Endothelial cell of umbilical vein (primary cell): ENCODE data around the gene TSPAN13. TPM values are rescaled to one million over a fixed set of nuclear protein-coding genes. Genes with fewer than 3 reads are reported as not detected.

Source experiments
- Bru-seq: library from RNA; stranded (reverse); fragments of 400-500 nt; gene quantifications from one replicate; lab custom pipeline; 2021; lab: Mats Ljungman, UMichigan
- BruChase-seq, 2 experiments: library from RNA; stranded (reverse); fragments of 400-500 nt; gene quantifications; one replicate each; lab custom pipeline; 2021; lab: Mats Ljungman, UMichigan
- BruUV-seq: library from RNA; stranded (reverse); fragments of 400-500 nt; replicated peaks from 2 replicates; lab custom pipeline; 2021; lab: Mats Ljungman, UMichigan
- CTCF ChIA-PET: fragments of 300-600, 350-600 bp; sonication (Branson Sonifier 250); formaldehyde crosslinking; loops from one replicate; lab custom pipeline; 2021; ENCODE audit warnings: antibody characterized with exemption, inconsistent platforms; lab: Charles Lee
- POLR2A ChIA-PET: fragments of 300-600, 350-600 bp; sonication (Branson Sonifier 250); formaldehyde crosslinking; loops from one replicate; lab custom pipeline; 2021; ENCODE audit warnings: antibody characterized with exemption, inconsistent platforms; lab: Charles Lee
- DNase-seq: peaks from one replicate; pipeline ENCODE4 v3.0.0-alpha.2; 2011; ENCODE audit warnings: low read depth, low spot score
- FAIRE-seq: peaks from 2 replicates; lab custom pipeline; 2011; peaks lifted over from hg19 to GRCh38; lab: Jason Lieb, UNC
- H2AFZ ChIP-seq: 2 replicates; pipeline ENCODE4 v1.6.0; 2012; ENCODE audit warnings: low read depth, low read length, control low read depth, inconsistent platforms
- H3K27ac ChIP-seq: 2 replicates; pipeline ENCODE4 v1.5.1; 2011; ENCODE audit warnings: low read depth, mild to moderate bottlenecking, control low read depth, low read length, moderate library complexity; ENCODE audit not compliant: insufficient read depth
- H3K27me3 ChIP-seq, 2 experiments: 2 replicates each; pipeline versions ENCODE4 v1.6.0 to v1.6.1; 2011; ENCODE audit warnings: low read length in 2 of 2, mixed read lengths in 1 of 2; ENCODE audit not compliant: control insufficient read depth in 2 of 2, insufficient read depth in 2 of 2
- H3K36me3 ChIP-seq, 2 experiments: 2 replicates in 1 of 2; 3 replicates in 1 of 2; pipeline ENCODE4 v1.5.1; 2011; ENCODE audit warnings: low read length in 2 of 2, mild to moderate bottlenecking in 1 of 2, moderate library complexity in 1 of 2; ENCODE audit not compliant: control insufficient read depth in 2 of 2, insufficient read depth in 2 of 2; ENCODE audit errors: extremely low read depth in 1 of 2
- H3K4me1 ChIP-seq: 3 replicates; pipeline ENCODE4 v1.5.1; 2011; ENCODE audit warnings: mild to moderate bottlenecking, low read length; ENCODE audit not compliant: control insufficient read depth, insufficient read depth; ENCODE audit errors: extremely low read depth
- H3K4me2 ChIP-seq: 2 replicates; pipeline ENCODE4 v1.6.1; 2011; ENCODE audit warnings: low read length, control low read depth, mixed read lengths; ENCODE audit not compliant: insufficient read depth
- H3K4me3 ChIP-seq, 3 experiments: fragments of 200-600 bp in 1 of 3; sonication (generic), shearing (Covaris generic) in 1 of 3; replicated peaks in 1 of 3; 2 replicates each; pipeline ENCODE4 v1.5.1; 2011 to 2016; ENCODE audit warnings: control low read depth in 3 of 3, low read length in 3 of 3, mild to moderate bottlenecking in 2 of 3, inconsistent platforms in 1 of 3, low read depth in 1 of 3, moderate library complexity in 1 of 3; ENCODE audit not compliant: insufficient read depth in 1 of 3
- H3K79me2 ChIP-seq: 2 replicates; pipeline ENCODE4 v1.6.0; 2012; ENCODE audit warnings: low read length, inconsistent platforms; ENCODE audit not compliant: control insufficient read depth, insufficient read depth
- H3K9ac ChIP-seq: replicated peaks from 2 replicates; pipeline ENCODE3; 2011; ENCODE audit warnings: low read length, control low read depth; ENCODE audit not compliant: insufficient read depth; ENCODE audit errors: extremely low read depth
- H3K9me1 ChIP-seq: replicated peaks from 3 replicates; pipeline ENCODE4 v1.6.0; 2011; ENCODE audit warnings: mild to moderate bottlenecking, low read length; ENCODE audit not compliant: control insufficient read depth, insufficient read depth; ENCODE audit errors: extremely low read depth
- H3K9me3 ChIP-seq: replicated peaks from 2 replicates; pipeline ENCODE4 v1.5.1; 2012; ENCODE audit warnings: low read length, inconsistent platforms; ENCODE audit not compliant: control insufficient read depth, insufficient read depth
- H4K20me1 ChIP-seq: replicated peaks from 2 replicates; pipeline ENCODE3; 2011; ENCODE audit warnings: mild to moderate bottlenecking, low read length; ENCODE audit not compliant: control insufficient read depth, insufficient read depth; ENCODE audit errors: extremely low read depth
- EZH2 ChIP-seq: IDR thresholded peaks from 2 replicates; pipeline ENCODE4 v1.6.1; 2012; ENCODE audit warnings: borderline replicate concordance, low read depth, mild to moderate bottlenecking, moderate library complexity, low read length, inconsistent platforms; ENCODE audit not compliant: severe bottlenecking
- FOS ChIP-seq: IDR thresholded peaks from 2 replicates; pipeline ENCODE4 v1.6.1; 2011; ENCODE audit warnings: mild to moderate bottlenecking, low read length, moderate library complexity, borderline replicate concordance; ENCODE audit not compliant: insufficient read depth
- GATA2 ChIP-seq: IDR thresholded peaks from 2 replicates; pipeline ENCODE4 v1.7.0; 2011; ENCODE audit warnings: low read depth, mild to moderate bottlenecking, moderate library complexity, mixed read lengths, low read length; ENCODE audit not compliant: insufficient read length, insufficient read depth
- JUN ChIP-seq: IDR thresholded peaks from 2 replicates; pipeline ENCODE4 v1.6.1; 2011; ENCODE audit warnings: borderline replicate concordance, low read depth; ENCODE audit not compliant: insufficient read length, insufficient read depth
- MYC ChIP-seq: IDR thresholded peaks from one replicate; pipeline ENCODE4 v1.6.1; 2011; ENCODE audit warnings: mild to moderate bottlenecking, low read depth, low read length
- POLR2A ChIP-seq: IDR thresholded peaks from 2 replicates; pipeline ENCODE4 v1.6.1; 2012; ENCODE audit warnings: low read depth, mild to moderate bottlenecking, control low read depth, low read length
- POLR2AphosphoS5 ChIP-seq: IDR thresholded peaks from 2 replicates; pipeline ENCODE4 v1.6.1; 2012; ENCODE audit warnings: low read depth, mild to moderate bottlenecking, control low read depth, low read length, moderate library complexity; ENCODE audit not compliant: insufficient read depth
- dilution Hi-C: fragments of 300-500 bp; cut with MboI; formaldehyde crosslinking; loops from one replicate; pipeline ENCODE4 v1.15.0; 2019; ENCODE audit warnings: low sequenced_read_pairs; ENCODE audit not compliant: extremely low pct_ligation_motif_present
- intact Hi-C: fragments of 100-400 bp; cut with micrococcal nuclease; formaldehyde crosslinking; loops from one replicate; pipeline ENCODE4 v1.10.0; 2022
- long read RNA-seq: library from polyadenylated mRNA; stranded (forward); transcript quantifications from one replicate; pipeline ENCODE4 v2.0.0, GENCODE V29; 2021
- polyA minus RNA-seq, 3 experiments: library from RNA; depleted of rRNA, polyadenylated mRNA; stranded (reverse); fragments of >200 nt; gene quantifications; 1 replicate in 1 of 3; 2 replicates in 2 of 3; pipeline ENCODE4 v1.2.3, GENCODE V29; 2011
- polyA plus RNA-seq, 4 experiments: library from polyadenylated mRNA; depleted of rRNA in 3 of 4; stranded (reverse) in 3 of 4; unstranded in 1 of 4; fragments of >200 nt; gene quantifications; 2 replicates each; pipeline versions ENCODE4 v1.2.1 to v1.2.3, GENCODE V29; 2011 to 2012; ENCODE audit warnings: missing spikeins in 1 of 4
- total RNA-seq: library from RNA; stranded (reverse); gene quantifications from 2 replicates; pipeline ENCODE4 v1.2.3, GENCODE V29; 2021
- TF ChIP-seq, protein P1 (sequence below), 2 donors: IDR thresholded peaks; 1 replicate in 1 of 2; 2 replicates in 1 of 2; pipeline ENCODE4 v1.5.1; 2011; ENCODE audit warnings: low read length in 2 of 2, mild to moderate bottlenecking in 2 of 2, moderate library complexity in 2 of 2, control low read depth in 1 of 2, inconsistent platforms in 1 of 2, low read depth in 1 of 2; ENCODE audit not compliant: insufficient read depth in 1 of 2; ENCODE audit errors: extremely low read depth in 1 of 2
- TF ChIP-seq, protein P2 (sequence below): IDR thresholded peaks from 2 replicates; pipeline ENCODE4 v1.6.1; 2011; ENCODE audit not compliant: insufficient read depth, insufficient read length

TSPAN13 gene
- total RNA-seq, result 33.0 and 42.2 TPM in 2 replicates
- 8.3 and 13.3 TPM in 2 replicates for polyA plus RNA-seq
- polyA plus RNA-seq (2011; cell fraction: cytosol; rRNA removed), result 10.7 and 12.2 TPM in 2 replicates
- polyA plus RNA-seq (2011; cell fraction: nucleus; rRNA removed), result 4.8 and 9.6 TPM in 2 replicates
- 12.8 and 17.6 TPM in 2 replicates for polyA plus RNA-seq (2012)
- polyA minus RNA-seq, result 11.2 and 12.1 TPM in 2 replicates
- polyA minus RNA-seq (2011; cell fraction: cytosol; rRNA and poly(A)+ RNA removed), result 3.6 TPM
- polyA minus RNA-seq (2011; cell fraction: nucleus; rRNA and poly(A)+ RNA removed), result 2.6 and 3.0 TPM in 2 replicates
- percentile 72 among the genes with signal in this experiment for Bru-seq, nascent RNA
- percentile 87 among the genes with signal in this experiment for BruChase-seq, experiment 1, labeled RNA remaining after a 6-hour chase
- percentile 78 among the genes with signal in this experiment for BruChase-seq, experiment 2, labeled RNA remaining after a 2-hour chase
- long read RNA-seq, transcript TSPAN13-201 (6 exons, 2,093 nt), result major isoform, 174 of 179 reads
- long read RNA-seq, partial matches to known transcripts, result 0 of 179 reads
- long read RNA-seq, other reads (novel, unspliced or antisense), result 5 of 179 reads

DNA sequence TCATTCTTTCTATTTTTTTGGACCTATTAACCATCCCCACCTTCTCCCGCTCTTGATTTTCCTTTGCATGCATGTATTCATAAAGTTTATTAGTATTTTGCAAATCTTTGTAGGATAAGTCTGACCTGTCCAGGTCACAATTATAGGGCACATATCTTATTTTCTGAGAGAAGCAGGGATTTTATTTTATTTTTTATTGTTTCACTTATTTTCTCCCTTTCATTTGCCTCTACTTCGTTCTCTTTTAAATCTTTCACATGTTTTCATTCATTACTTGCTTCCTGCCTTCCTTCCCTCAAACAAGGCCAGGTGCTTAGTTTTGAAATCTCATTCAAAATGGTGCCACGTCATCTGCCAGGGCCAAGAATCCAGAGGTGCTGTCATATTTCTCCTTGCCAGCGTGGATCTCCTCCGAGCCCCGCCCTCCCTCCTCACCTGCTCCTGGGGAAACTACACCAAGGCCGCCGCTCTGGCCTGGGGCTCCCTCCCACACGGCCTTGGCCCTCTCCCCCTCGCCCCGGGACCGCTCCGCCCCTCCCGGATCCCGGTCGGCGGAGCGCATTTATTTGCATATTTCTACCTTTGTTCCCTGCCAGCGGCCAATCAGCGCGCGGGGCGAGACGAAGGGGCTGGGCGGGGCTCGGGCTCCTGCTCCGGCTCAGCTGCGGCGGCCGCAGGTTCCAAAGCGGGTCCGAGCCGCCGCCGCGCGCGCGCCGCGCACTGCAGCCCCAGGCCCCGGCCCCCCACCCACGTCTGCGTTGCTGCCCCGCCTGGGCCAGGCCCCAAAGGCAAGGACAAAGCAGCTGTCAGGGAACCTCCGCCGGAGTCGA is at the start of gene TSPAN13:
Gene TSPAN13, plus strand, starts transcription at position 654 of the 830 bp plus-strand sequence. CDS start 213 bp downstream, outside the sequence.
- Histone ChIP-seq H3K4me3 (peak within 1 kb of the TSS; percentile 64 to 94 (median 81)), H3K36me3 (no peaks in the 10 kb centered on the region), H3K27me3 (no peaks in the 10 kb centered on the region), H3K9ac (peak within 1 kb of the TSS; percentile 71), H4K20me1 (no peaks in the 10 kb centered on the region), H3K27ac (peak within 1 kb of the TSS; percentile 42), H3K79me2 (no peaks in the 10 kb centered on the region), H3K9me3 (no peaks in the 10 kb centered on the region), H3K4me2 (peak within 1 kb of the TSS; percentile 97), H3K4me1 (peaks cover 12% of the 10 kb centered on the region), H2AFZ (peak within 1 kb of the TSS; percentile 96), H3K9me1 (peaks cover 2% of the 10 kb centered on the region)
- dilution Hi-C loops, result no loop called here
- TF ChIP-seq MYC (no peak), JUN (no peak), GATA2 (no peak), POLR2AphosphoS5 (no peak), EZH2 (no peak), POLR2A (no peak), FOS (no peak)
- TF ChIP-seq, protein P1, sequence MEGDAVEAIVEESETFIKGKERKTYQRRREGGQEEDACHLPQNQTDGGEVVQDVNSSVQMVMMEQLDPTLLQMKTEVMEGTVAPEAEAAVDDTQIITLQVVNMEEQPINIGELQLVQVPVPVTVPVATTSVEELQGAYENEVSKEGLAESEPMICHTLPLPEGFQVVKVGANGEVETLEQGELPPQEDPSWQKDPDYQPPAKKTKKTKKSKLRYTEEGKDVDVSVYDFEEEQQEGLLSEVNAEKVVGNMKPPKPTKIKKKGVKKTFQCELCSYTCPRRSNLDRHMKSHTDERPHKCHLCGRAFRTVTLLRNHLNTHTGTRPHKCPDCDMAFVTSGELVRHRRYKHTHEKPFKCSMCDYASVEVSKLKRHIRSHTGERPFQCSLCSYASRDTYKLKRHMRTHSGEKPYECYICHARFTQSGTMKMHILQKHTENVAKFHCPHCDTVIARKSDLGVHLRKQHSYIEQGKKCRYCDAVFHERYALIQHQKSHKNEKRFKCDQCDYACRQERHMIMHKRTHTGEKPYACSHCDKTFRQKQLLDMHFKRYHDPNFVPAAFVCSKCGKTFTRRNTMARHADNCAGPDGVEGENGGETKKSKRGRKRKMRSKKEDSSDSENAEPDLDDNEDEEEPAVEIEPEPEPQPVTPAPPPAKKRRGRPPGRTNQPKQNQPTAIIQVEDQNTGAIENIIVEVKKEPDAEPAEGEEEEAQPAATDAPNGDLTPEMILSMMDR (IDR thresholded peaks at IDR 0.05; ENCODE audit: extremely low read depth in 1 of 2, insufficient read depth in 1 of 2, low read depth in 1 of 2, low read length in 2 of 2), result no peak
- TF ChIP-seq, protein P2, sequence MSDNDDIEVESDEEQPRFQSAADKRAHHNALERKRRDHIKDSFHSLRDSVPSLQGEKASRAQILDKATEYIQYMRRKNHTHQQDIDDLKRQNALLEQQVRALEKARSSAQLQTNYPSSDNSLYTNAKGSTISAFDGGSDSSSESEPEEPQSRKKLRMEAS, result no peak
- intact Hi-C loops, result loop anchor here (1.0 to 5.0 kb wide), 2 partner anchors 10 to 106 kb away; partner anchors contain the start of genes ANKMY2 and BZW2
- POLR2A ChIA-PET, result no interaction called here
- no TSS peak for BruUV-seq
- DNase-seq, result peak; percentile 79
- CTCF ChIA-PET, result no interaction called here
- peak; percentile 70 for FAIRE-seq
